ENCODE data around the gene NTHL1. TPM values are rescaled to one million over a fixed set of nuclear protein-coding genes. Genes with fewer than 3 reads are reported as not detected.

The NTHL1 gene
- total and polyA plus RNA-seq, 2 experiments from 2014 or later: 84.6 to 87.9 TPM

DNA sequence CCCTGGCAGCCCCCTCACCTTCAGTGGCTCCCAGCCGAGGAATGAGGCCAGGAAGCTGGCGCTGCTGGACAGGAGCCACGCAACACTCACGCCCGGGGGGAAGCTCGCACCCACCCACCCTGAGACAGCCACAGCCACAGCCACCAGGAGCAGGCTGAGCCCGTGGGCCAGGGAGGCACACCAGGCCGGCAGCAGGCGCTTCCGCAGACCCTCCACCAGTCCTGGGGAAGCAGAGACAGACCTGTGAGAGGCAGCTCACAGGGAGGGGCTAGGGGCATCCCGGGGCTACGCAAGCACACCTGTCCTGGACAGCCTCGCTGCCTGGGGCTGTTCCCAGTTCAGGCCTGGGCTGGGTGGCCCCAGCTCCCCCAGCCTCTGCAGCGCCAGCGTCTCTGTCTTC lies 46.2 kb upstream of the NTHL1 start:
- Histone ChIP-seq H4K20me1 (replicated peaks; ENCODE audit: insufficient read depth) (no peaks in the 10 kb centered on the region; the same call in 1 of the 2 replicates), H2AFZ (no peak overlapping the region)
- H3K4me1 Mint-ChIP-seq: no peaks in the 10 kb centered on the region

More for the DNA sequence above, 46.2 kb upstream of the NTHL1 start:
- peaks cover 4% of the 10 kb centered on the region; the same call in 1 of the 2 replicates for H3K4me1 ChIP-seq (ENCODE audit: insufficient read depth)
- H3K4me2 ChIP-seq: no peak overlapping the region
- H3K27ac Mint-ChIP-seq: no peak overlapping the region
- H3K27me3 Mint-ChIP-seq (ENCODE audit: insufficient read depth, low read depth, poor library complexity): peaks cover 18% of the 10 kb centered on the region
- no peak overlapping the region for H3K4me3 Mint-ChIP-seq
- H3K9me2 ChIP-seq (ENCODE audit: insufficient read depth): no peaks in the 10 kb centered on the region
- no peaks in the 10 kb centered on the region for H3K36me3 ChIP-seq (ENCODE audit: insufficient read depth)
- no peaks in the 10 kb centered on the region for H3K27me3 ChIP-seq (ENCODE audit: insufficient read depth)
- H3K36me3 Mint-ChIP-seq (ENCODE audit: low read depth): peaks cover 3% of the 10 kb centered on the region; the same call in 2 of the 3 replicates
- H3K27ac ChIP-seq (ENCODE audit: low read depth): no peak overlapping the region
- DNase-seq (ENCODE audit: low spot score): no peak
- no peaks in the 10 kb centered on the region for H3K9me3 Mint-ChIP-seq
- TF ChIP-seq ZNF114 (CRISPR knock-in tag; IDR thresholded peaks at IDR 0.05) (no peak), STAT1 (IDR thresholded peaks at IDR 0.05; ENCODE audit: unreplicated experiment) (no peak), EZH2phosphoT487 (IDR thresholded peaks at IDR 0.05; ENCODE audit: unreplicated experiment) (no peak), POLR2AphosphoS5 (IDR thresholded peaks at IDR 0.05; ENCODE audit: low read depth) (no peak), EZH2 (IDR thresholded peaks at IDR 0.05; ENCODE audit: low read depth, unreplicated experiment) (no peak), ZNF331 (CRISPR knock-in tag; IDR thresholded peaks at IDR 0.05; ENCODE audit: low read depth) (no peak), CREB1 (CRISPR knock-in tag; IDR thresholded peaks at IDR 0.05; ENCODE audit: low read depth) (no peak), NANOG (IDR thresholded peaks at IDR 0.05; ENCODE audit: borderline replicate concordance) (no peak), JUNB (IDR thresholded peaks at IDR 0.05; ENCODE audit: unreplicated experiment) (no peak)
- TF ChIP-seq, protein P1, sequence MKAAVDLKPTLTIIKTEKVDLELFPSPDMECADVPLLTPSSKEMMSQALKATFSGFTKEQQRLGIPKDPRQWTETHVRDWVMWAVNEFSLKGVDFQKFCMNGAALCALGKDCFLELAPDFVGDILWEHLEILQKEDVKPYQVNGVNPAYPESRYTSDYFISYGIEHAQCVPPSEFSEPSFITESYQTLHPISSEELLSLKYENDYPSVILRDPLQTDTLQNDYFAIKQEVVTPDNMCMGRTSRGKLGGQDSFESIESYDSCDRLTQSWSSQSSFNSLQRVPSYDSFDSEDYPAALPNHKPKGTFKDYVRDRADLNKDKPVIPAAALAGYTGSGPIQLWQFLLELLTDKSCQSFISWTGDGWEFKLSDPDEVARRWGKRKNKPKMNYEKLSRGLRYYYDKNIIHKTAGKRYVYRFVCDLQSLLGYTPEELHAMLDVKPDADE (IDR thresholded peaks at IDR 0.05): no peak
- TF ChIP-seq, protein P2, sequence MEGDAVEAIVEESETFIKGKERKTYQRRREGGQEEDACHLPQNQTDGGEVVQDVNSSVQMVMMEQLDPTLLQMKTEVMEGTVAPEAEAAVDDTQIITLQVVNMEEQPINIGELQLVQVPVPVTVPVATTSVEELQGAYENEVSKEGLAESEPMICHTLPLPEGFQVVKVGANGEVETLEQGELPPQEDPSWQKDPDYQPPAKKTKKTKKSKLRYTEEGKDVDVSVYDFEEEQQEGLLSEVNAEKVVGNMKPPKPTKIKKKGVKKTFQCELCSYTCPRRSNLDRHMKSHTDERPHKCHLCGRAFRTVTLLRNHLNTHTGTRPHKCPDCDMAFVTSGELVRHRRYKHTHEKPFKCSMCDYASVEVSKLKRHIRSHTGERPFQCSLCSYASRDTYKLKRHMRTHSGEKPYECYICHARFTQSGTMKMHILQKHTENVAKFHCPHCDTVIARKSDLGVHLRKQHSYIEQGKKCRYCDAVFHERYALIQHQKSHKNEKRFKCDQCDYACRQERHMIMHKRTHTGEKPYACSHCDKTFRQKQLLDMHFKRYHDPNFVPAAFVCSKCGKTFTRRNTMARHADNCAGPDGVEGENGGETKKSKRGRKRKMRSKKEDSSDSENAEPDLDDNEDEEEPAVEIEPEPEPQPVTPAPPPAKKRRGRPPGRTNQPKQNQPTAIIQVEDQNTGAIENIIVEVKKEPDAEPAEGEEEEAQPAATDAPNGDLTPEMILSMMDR (conservative IDR thresholded peaks at IDR 0.05; ENCODE audit: low read depth in 2 of 2): no peak
- TF ChIP-seq, protein P3, sequence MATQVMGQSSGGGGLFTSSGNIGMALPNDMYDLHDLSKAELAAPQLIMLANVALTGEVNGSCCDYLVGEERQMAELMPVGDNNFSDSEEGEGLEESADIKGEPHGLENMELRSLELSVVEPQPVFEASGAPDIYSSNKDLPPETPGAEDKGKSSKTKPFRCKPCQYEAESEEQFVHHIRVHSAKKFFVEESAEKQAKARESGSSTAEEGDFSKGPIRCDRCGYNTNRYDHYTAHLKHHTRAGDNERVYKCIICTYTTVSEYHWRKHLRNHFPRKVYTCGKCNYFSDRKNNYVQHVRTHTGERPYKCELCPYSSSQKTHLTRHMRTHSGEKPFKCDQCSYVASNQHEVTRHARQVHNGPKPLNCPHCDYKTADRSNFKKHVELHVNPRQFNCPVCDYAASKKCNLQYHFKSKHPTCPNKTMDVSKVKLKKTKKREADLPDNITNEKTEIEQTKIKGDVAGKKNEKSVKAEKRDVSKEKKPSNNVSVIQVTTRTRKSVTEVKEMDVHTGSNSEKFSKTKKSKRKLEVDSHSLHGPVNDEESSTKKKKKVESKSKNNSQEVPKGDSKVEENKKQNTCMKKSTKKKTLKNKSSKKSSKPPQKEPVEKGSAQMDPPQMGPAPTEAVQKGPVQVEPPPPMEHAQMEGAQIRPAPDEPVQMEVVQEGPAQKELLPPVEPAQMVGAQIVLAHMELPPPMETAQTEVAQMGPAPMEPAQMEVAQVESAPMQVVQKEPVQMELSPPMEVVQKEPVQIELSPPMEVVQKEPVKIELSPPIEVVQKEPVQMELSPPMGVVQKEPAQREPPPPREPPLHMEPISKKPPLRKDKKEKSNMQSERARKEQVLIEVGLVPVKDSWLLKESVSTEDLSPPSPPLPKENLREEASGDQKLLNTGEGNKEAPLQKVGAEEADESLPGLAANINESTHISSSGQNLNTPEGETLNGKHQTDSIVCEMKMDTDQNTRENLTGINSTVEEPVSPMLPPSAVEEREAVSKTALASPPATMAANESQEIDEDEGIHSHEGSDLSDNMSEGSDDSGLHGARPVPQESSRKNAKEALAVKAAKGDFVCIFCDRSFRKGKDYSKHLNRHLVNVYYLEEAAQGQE (IDR thresholded peaks at IDR 0.05; ENCODE audit: unreplicated experiment): no peak
- TF ChIP-seq, protein P4, sequence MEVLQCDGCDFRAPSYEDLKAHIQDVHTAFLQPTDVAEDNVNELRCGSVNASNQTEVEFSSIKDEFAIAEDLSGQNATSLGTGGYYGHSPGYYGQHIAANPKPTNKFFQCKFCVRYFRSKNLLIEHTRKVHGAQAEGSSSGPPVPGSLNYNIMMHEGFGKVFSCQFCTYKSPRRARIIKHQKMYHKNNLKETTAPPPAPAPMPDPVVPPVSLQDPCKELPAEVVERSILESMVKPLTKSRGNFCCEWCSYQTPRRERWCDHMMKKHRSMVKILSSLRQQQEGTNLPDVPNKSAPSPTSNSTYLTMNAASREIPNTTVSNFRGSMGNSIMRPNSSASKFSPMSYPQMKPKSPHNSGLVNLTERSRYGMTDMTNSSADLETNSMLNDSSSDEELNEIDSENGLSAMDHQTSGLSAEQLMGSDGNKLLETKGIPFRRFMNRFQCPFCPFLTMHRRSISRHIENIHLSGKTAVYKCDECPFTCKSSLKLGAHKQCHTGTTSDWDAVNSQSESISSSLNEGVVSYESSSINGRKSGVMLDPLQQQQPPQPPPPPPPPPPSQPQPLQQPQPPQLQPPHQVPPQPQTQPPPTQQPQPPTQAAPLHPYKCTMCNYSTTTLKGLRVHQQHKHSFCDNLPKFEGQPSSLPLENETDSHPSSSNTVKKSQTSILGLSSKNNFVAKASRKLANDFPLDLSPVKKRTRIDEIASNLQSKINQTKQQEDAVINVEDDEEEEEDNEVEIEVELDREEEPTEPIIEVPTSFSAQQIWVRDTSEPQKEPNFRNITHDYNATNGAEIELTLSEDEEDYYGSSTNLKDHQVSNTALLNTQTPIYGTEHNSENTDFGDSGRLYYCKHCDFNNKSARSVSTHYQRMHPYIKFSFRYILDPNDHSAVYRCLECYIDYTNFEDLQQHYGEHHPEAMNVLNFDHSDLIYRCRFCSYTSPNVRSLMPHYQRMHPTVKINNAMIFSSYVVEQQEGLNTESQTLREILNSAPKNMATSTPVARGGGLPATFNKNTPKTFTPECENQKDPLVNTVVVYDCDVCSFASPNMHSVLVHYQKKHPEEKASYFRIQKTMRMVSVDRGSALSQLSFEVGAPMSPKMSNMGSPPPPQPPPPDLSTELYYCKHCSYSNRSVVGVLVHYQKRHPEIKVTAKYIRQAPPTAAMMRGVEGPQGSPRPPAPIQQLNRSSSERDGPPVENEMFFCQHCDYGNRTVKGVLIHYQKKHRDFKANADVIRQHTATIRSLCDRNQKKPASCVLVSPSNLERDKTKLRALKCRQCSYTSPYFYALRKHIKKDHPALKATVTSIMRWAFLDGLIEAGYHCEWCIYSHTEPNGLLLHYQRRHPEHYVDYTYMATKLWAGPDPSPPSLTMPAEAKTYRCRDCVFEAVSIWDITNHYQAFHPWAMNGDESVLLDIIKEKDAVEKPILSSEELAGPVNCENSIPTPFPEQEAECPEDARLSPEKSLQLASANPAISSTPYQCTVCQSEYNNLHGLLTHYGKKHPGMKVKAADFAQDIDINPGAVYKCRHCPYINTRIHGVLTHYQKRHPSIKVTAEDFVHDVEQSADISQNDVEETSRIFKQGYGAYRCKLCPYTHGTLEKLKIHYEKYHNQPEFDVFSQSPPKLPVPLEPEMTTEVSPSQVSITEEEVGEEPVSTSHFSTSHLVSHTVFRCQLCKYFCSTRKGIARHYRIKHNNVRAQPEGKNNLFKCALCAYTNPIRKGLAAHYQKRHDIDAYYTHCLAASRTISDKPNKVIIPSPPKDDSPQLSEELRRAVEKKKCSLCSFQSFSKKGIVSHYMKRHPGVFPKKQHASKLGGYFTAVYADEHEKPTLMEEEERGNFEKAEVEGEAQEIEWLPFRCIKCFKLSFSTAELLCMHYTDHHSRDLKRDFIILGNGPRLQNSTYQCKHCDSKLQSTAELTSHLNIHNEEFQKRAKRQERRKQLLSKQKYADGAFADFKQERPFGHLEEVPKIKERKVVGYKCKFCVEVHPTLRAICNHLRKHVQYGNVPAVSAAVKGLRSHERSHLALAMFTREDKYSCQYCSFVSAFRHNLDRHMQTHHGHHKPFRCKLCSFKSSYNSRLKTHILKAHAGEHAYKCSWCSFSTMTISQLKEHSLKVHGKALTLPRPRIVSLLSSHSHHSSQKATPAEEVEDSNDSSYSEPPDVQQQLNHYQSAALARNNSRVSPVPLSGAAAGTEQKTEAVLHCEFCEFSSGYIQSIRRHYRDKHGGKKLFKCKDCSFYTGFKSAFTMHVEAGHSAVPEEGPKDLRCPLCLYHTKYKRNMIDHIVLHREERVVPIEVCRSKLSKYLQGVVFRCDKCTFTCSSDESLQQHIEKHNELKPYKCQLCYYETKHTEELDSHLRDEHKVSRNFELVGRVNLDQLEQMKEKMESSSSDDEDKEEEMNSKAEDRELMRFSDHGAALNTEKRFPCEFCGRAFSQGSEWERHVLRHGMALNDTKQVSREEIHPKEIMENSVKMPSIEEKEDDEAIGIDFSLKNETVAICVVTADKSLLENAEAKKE (CRISPR knock-in tag; IDR thresholded peaks at IDR 0.05): no peak
- H3K4me3 ChIP-seq: no peak overlapping the region
- ATAC-seq: no peak
- no peaks in the 10 kb centered on the region for H3K79me2 ChIP-seq (replicated peaks; ENCODE audit: insufficient read depth)
- H3F3A ChIP-seq (replicated peaks; ENCODE audit: low read depth): peaks cover 12% of the 10 kb centered on the region; the same call in 1 of the 2 replicates

Data from GM23338 (cell line).